Tongue (tissue), 2 donors: ENCODE data around the gene SRCIN1. TPM values are rescaled to one million over a fixed set of nuclear protein-coding genes. Genes with fewer than 3 reads are reported as not detected.
A peak's percentile ranks its signal among the peaks of the same experiment; 100 is the strongest.

Experiments used
- DNase-seq: peaks from one replicate; pipeline ENCODE4 v3.0.0-alpha.2; 2015
- total RNA-seq: library from RNA; depleted of rRNA; stranded (reverse); fragments of >200 nt; gene quantifications from one replicate; pipeline ENCODE4 v1.2.3, GENCODE V29; 2014

Gene SRCIN1
- total RNA-seq, 1 donor from 2014 or later: 1.0 TPM

- no peak for DNase-seq
Measured at GRCh38 chr17:38562215-38562569, 43.6 kb downstream of the SRCIN1 start.

GRCh38 chr17:38561416-38562214, 44.1 kb downstream of the SRCIN1 start:
- no peak for DNase-seq

GRCh38 chr17:38560503-38561318, 45.0 kb downstream of the SRCIN1 start:
- DNase-seq: peak; percentile 63

GRCh38 chr17:38559880-38560230, 45.9 kb downstream of the SRCIN1 start:
- no peak for DNase-seq

- peak; percentile 84 for DNase-seq
Measured at GRCh38 chr17:38559051-38559879, 46.5 kb downstream of the SRCIN1 start.

GRCh38 chr17:38558728-38559050, 47.1 kb downstream of the SRCIN1 start:
- no peak for DNase-seq

- DNase-seq: peak; percentile 96
Measured at GRCh38 chr17:38557836-38558727, 47.7 kb downstream of the SRCIN1 start.

- DNase-seq: no peak
Measured at GRCh38 chr17:38557396-38557795, 48.4 kb downstream of the SRCIN1 start.

GRCh38 chr17:38556239-38556638, 49.5 kb downstream of the SRCIN1 start:
- DNase-seq: no peak

- peak; percentile 37 for DNase-seq
Measured at GRCh38 chr17:38554430-38555350, 51.1 kb downstream of the SRCIN1 start.

GRCh38 chr17:38552343-38552742, 53.4 kb downstream of the SRCIN1 start:
- no peak for DNase-seq

GRCh38 chr17:38551121-38551520, 54.6 kb downstream of the SRCIN1 start:
- DNase-seq: no peak

GRCh38 chr17:38550661-38551060, 55.1 kb downstream of the SRCIN1 start:
- no peak for DNase-seq

GRCh38 chr17:38549285-38549684, 56.5 kb downstream of the SRCIN1 start:
- DNase-seq: no peak

- no peak for DNase-seq
Measured at GRCh38 chr17:38547444-38547843, 58.3 kb downstream of the SRCIN1 start.

- no peak for DNase-seq
Measured at GRCh38 chr17:38546396-38546795, 59.4 kb downstream of the SRCIN1 start.

- DNase-seq: no peak
Measured at GRCh38 chr17:38545531-38546225, 60.1 kb downstream of the SRCIN1 start.

GRCh38 chr17:38544839-38545209, 60.9 kb downstream of the SRCIN1 start:
- DNase-seq: no peak

- no peak for DNase-seq
Measured at GRCh38 chr17:38544175-38544838, 61.4 kb downstream of the SRCIN1 start.
